ENCODE data around the gene GPLD1.

Gene GPLD1

GRCh38 chr6:24489470-24489869 is at the start of gene GPLD1:
TSS of gene GPLD1 (minus strand) at chr6:24489578. CDS start at chr6:24489511, 67 bp downstream.
- DNase-seq (ENCODE audit: insufficient read length, low spot score) (no peak), FAIRE-seq (no peak)
- TF ChIP-seq CTCF (IDR thresholded peaks at IDR 0.05; ENCODE audit: insufficient read depth, missing control alignments): no peak

- DNase-seq (ENCODE audit: insufficient read length, low spot score): no peak
- TF ChIP-seq CTCF (IDR thresholded peaks at IDR 0.05; ENCODE audit: insufficient read depth, missing control alignments): no peak
- no peak for FAIRE-seq
Measured at GRCh38 chr6:24537771-24538385, 48.5 kb upstream of the GPLD1 start.

- no peak for FAIRE-seq
Measured at GRCh38 chr6:24537082-24537699, 47.8 kb upstream of the GPLD1 start.

GRCh38 chr6:24536466-24536865 is 47.1 kb upstream of the GPLD1 start:
- no peak for DNase-seq (ENCODE audit: insufficient read length, low spot score)
- no peak for TF ChIP-seq CTCF (IDR thresholded peaks at IDR 0.05; ENCODE audit: insufficient read depth, missing control alignments)
- no peak for FAIRE-seq

More at GRCh38 chr6:24537082-24537699, 47.8 kb upstream of the GPLD1 start:
- DNase-seq (ENCODE audit: insufficient read length, low spot score): no peak
- TF ChIP-seq CTCF (IDR thresholded peaks at IDR 0.05; ENCODE audit: insufficient read depth, missing control alignments): no peak

- no peak for TF ChIP-seq CTCF (IDR thresholded peaks at IDR 0.05; ENCODE audit: insufficient read depth, missing control alignments)
- FAIRE-seq: no peak
- no peak for DNase-seq (ENCODE audit: insufficient read length, low spot score)
Measured at GRCh38 chr6:24535210-24535609, 45.8 kb upstream of the GPLD1 start.

GRCh38 chr6:24534329-24534728 is 45.0 kb upstream of the GPLD1 start:
- no peak for TF ChIP-seq CTCF (IDR thresholded peaks at IDR 0.05; ENCODE audit: insufficient read depth, missing control alignments)
- DNase-seq (ENCODE audit: insufficient read length, low spot score) (no peak), FAIRE-seq (no peak)

- no peak for FAIRE-seq
- no peak for DNase-seq (ENCODE audit: insufficient read length, low spot score)
Measured at GRCh38 chr6:24529985-24530384, 40.6 kb upstream of the GPLD1 start.

More at GRCh38 chr6:24529985-24530384, 40.6 kb upstream of the GPLD1 start:
- no peak for TF ChIP-seq CTCF (IDR thresholded peaks at IDR 0.05; ENCODE audit: insufficient read depth, missing control alignments)
